GM19328 (cell line): Measurements from ENCODE around the gene CLDND1.
A peak's percentile ranks its signal among the peaks of the same experiment; 100 is the strongest.

Experiments used
- ATAC-seq: cut with Tn5 transposase; IDR thresholded peaks from one replicate; pipeline ENCODE4 v1.9.1; 2021; ENCODE audit warnings: mild to moderate bottlenecking, moderate library complexity; ENCODE audit not compliant: unreplicated experiment

Gene CLDND1

GRCh38 chr3:98552232-98553020 is 29.7 kb upstream of the CLDND1 start:
- ATAC-seq: no peak

- ATAC-seq: no peak
Measured at GRCh38 chr3:98551754-98552153, 29.1 kb upstream of the CLDND1 start.

- no peak for ATAC-seq
Measured at GRCh38 chr3:98551236-98551635, 28.5 kb upstream of the CLDND1 start.

GRCh38 chr3:98550833-98551232 is 28.1 kb upstream of the CLDND1 start:
- ATAC-seq: no peak

GRCh38 chr3:98548544-98548943 is 25.8 kb upstream of the CLDND1 start:
- no peak for ATAC-seq

- peak; percentile 36 for ATAC-seq
Measured at GRCh38 chr3:98545940-98546339, 23.2 kb upstream of the CLDND1 start.

- ATAC-seq: no peak
Measured at GRCh38 chr3:98542623-98543022, 19.9 kb upstream of the CLDND1 start.

- no peak for ATAC-seq
Measured at GRCh38 chr3:98541695-98542094, 19.0 kb upstream of the CLDND1 start.

GRCh38 chr3:98540346-98540745 is 17.6 kb upstream of the CLDND1 start:
- ATAC-seq: peak; percentile 43

GRCh38 chr3:98536456-98537017 is 13.8 kb upstream of the CLDND1 start:
- ATAC-seq: peak; percentile 67

- ATAC-seq: no peak
Measured at GRCh38 chr3:98534734-98535133, 12.0 kb upstream of the CLDND1 start.

- ATAC-seq: no peak
Measured at GRCh38 chr3:98534168-98534567, 11.5 kb upstream of the CLDND1 start.

GRCh38 chr3:98532709-98533571 is 10.2 kb upstream of the CLDND1 start:
- no peak for ATAC-seq

GRCh38 chr3:98532275-98532637 is 9.6 kb upstream of the CLDND1 start:
- ATAC-seq: no peak

GRCh38 chr3:98531622-98532274 is 9.0 kb upstream of the CLDND1 start, which contains the start of gene GPR15:
TSS of gene GPR15 (plus strand) at chr3:98531978. CDS start at chr3:98532034, 56 bp downstream.
- peak; percentile 30 for ATAC-seq

- ATAC-seq: no peak
Measured at GRCh38 chr3:98530676-98531075, 8.0 kb upstream of the CLDND1 start.

GRCh38 chr3:98529856-98530459 is 7.3 kb upstream of the CLDND1 start:
- ATAC-seq: no peak

- ATAC-seq: no peak
Measured at GRCh38 chr3:98528474-98529346, 6.0 kb upstream of the CLDND1 start.

GRCh38 chr3:98525494-98525893 is 2.8 kb upstream of the CLDND1 start:
- ATAC-seq: no peak
